ENCODE data around the gene OVOL2. TPM values are rescaled to one million over a fixed set of nuclear protein-coding genes. Genes with fewer than 3 reads are reported as not detected.

OVOL2 gene
- total and polyA plus RNA-seq, 4 experiments from 2014 or later, result not detected

- peaks cover 0 to 1% (median 0%) of the 10 kb centered on the region in 8 donors for H3K9me3 Mint-ChIP-seq
- Histone ChIP-seq H3K36me3 (ENCODE audit: insufficient read depth, low read length) (no peaks in the 10 kb centered on the region), H3K27me3 (ENCODE audit: insufficient read depth, low read length) (no peaks in the 10 kb centered on the region), H3K4me1 (ENCODE audit: insufficient read depth, low read length) (no peaks in the 10 kb centered on the region), H3K4me3 (ENCODE audit: low read length in 2 of 2) (no peak overlapping the region), H3K27ac (ENCODE audit: low read depth, low read length) (no peak overlapping the region), H3K9me3 (ENCODE audit: control insufficient read depth in 1 of 2, low read length in 2 of 2) (no peaks in the 10 kb centered on the region)
- H3K4me3 Mint-ChIP-seq, result peak overlapping the region in 1 of 8 donors; percentile 4
- intact Hi-C loops (cut with micrococcal nuclease), result no loop called here
- ChIA-PET CTCF (ENCODE audit: partially characterized antibody) (no interaction called here), POLR2A (ENCODE audit: partially characterized antibody) (no interaction called here)
- DNase-seq, result no peak
- no peaks in the 10 kb centered on the region for H3K36me3 Mint-ChIP-seq
- no peaks in the 10 kb centered on the region for H3K27me3 Mint-ChIP-seq
- H3K27ac Mint-ChIP-seq, result no peak overlapping the region
- H3K4me1 Mint-ChIP-seq, result no peaks in the 10 kb centered on the region
Observed at GRCh38 chr20:18011951-18012645, 45.6 kb downstream of the OVOL2 start.

DNA sequence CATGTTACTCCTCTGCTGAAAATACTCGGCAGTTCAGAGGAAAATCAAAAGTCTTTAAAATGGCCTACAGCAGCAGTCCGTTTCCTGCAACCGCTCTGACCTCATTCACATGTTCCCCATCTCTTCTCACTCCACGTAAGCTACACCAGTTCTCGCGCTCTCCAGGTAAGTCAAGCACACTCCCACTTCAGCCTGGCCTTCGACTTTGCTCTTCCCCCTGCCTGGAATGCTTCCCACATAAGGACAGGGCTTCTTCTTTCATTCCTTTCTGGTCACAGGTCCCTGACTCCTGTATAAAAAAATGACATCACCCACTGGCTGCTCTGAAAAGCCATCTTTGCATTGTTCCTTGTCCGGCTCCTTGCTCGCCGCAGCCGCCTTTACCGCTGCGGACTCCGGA, 46.2 kb downstream of the OVOL2 start:
- Histone ChIP-seq H3K4me3 (ENCODE audit: low read length in 2 of 2) (no peak overlapping the region), H3K27me3 (ENCODE audit: insufficient read depth, low read length) (no peaks in the 10 kb centered on the region), H3K36me3 (ENCODE audit: insufficient read depth, low read length) (no peaks in the 10 kb centered on the region), H3K9me3 (ENCODE audit: control insufficient read depth in 1 of 2, low read length in 2 of 2) (no peaks in the 10 kb centered on the region), H3K4me1 (ENCODE audit: insufficient read depth, low read length) (no peaks in the 10 kb centered on the region), H3K27ac (ENCODE audit: low read depth, low read length) (no peak overlapping the region)
- Mint-ChIP-seq H3K27me3 (no peaks in the 10 kb centered on the region), H3K27ac (no peak overlapping the region), H3K9me3 (peaks cover 0 to 1% (median 0%) of the 10 kb centered on the region in 8 donors), H3K36me3 (no peaks in the 10 kb centered on the region), H3K4me3 (no peak overlapping the region), H3K4me1 (no peaks in the 10 kb centered on the region)
- POLR2A ChIA-PET (ENCODE audit: partially characterized antibody), result no interaction called here
- intact Hi-C loops (cut with micrococcal nuclease), result no loop called here
- no peak for DNase-seq
- CTCF ChIA-PET (ENCODE audit: partially characterized antibody), result no interaction called here

DNA sequence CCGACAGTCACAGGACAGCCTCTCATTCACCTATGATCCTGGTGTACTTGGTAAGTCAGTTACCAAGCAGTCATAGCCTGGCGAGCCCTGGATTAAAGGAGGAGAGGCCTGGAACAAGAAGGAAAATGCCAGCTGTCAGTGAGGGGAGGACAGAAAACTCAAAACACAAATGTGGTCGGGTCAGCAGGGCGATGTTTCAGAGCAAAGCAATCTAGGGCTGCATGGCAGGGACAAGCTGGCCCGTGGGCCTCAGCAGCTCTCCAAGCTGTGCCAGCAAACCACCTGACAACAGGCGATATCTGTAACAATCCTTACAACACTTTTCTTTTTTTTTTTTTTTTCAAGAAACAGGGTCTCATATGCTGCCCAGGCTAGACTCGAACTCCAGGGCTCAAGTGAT, 48.6 kb downstream of the OVOL2 start:
- CTCF ChIA-PET (ENCODE audit: partially characterized antibody), result no interaction called here
- no peak for DNase-seq
- H3K4me1 ChIP-seq (ENCODE audit: insufficient read depth, low read length), result no peaks in the 10 kb centered on the region
- Mint-ChIP-seq H3K4me3 (no peak overlapping the region), H3K9me3 (peaks cover 0 to 1% (median 0%) of the 10 kb centered on the region in 8 donors), H3K4me1 (no peaks in the 10 kb centered on the region), H3K27me3 (no peaks in the 10 kb centered on the region), H3K36me3 (no peaks in the 10 kb centered on the region), H3K27ac (peak overlapping the region in 2 of 7 donors; percentile 19 to 48)
- no peaks in the 10 kb centered on the region for H3K36me3 ChIP-seq (ENCODE audit: insufficient read depth, low read length)
- no peak overlapping the region for H3K27ac ChIP-seq (ENCODE audit: low read depth, low read length)
- no peaks in the 10 kb centered on the region for H3K27me3 ChIP-seq (ENCODE audit: insufficient read depth, low read length)
- no peaks in the 10 kb centered on the region for H3K9me3 ChIP-seq (ENCODE audit: control insufficient read depth in 1 of 2, low read length in 2 of 2)
- POLR2A ChIA-PET (ENCODE audit: partially characterized antibody), result no interaction called here
- H3K4me3 ChIP-seq (ENCODE audit: low read length in 2 of 2), result no peak overlapping the region
- intact Hi-C loops (cut with micrococcal nuclease), result no loop called here

DNA sequence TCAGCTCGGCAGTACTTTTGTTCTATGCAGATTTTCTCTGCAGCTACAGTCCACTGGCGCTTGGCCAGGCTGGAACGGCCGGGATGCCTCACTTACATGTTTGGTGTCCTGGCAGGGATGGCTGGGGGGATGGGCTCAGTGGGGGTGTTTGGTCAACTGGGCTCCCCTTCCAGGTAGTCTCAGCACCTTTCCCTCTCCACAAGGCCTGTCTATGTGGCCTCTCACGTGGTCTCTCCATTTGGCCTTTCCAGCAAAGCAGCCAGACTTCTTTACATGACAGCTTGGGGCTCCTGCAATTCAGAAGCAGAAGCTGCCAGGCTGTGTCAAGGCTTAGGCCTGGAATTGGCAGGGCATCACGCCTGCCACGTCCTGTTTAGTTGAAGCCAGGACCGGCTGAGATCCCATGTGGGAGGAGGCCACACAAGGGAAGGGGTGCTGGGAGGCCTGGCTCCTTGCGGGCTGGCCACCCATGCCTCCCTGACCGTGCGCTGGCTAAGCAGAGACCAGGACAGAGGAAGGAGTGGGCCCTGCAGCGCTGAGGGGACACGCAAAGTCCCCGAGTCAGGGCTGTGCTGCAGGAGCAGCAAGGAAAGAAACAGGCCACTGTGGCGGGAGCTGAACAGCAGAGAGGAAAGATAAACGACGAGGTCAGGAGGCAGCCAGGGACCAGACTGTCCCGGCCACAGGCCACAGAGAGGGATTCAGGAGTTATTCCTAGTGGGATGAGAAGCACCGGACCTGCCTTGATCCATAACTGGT, 50.0 kb downstream of the OVOL2 start:
- Mint-ChIP-seq H3K36me3 (no peaks in the 10 kb centered on the region), H3K27ac (peak overlapping the region in 1 of 7 donors; percentile 65), H3K4me1 (no peaks in the 10 kb centered on the region), H3K27me3 (no peaks in the 10 kb centered on the region), H3K9me3 (peaks cover 0 to 1% (median 0%) of the 10 kb centered on the region in 8 donors), H3K4me3 (no peak overlapping the region)
- intact Hi-C loops (cut with micrococcal nuclease), result no loop called here
- Histone ChIP-seq H3K9me3 (ENCODE audit: control insufficient read depth in 1 of 2, low read length in 2 of 2) (no peaks in the 10 kb centered on the region), H3K36me3 (ENCODE audit: insufficient read depth, low read length) (no peaks in the 10 kb centered on the region), H3K4me3 (ENCODE audit: low read length in 2 of 2) (no peak overlapping the region), H3K27me3 (ENCODE audit: insufficient read depth, low read length) (no peaks in the 10 kb centered on the region), H3K4me1 (ENCODE audit: insufficient read depth, low read length) (no peaks in the 10 kb centered on the region), H3K27ac (ENCODE audit: low read depth, low read length) (no peak overlapping the region)
- no peak for DNase-seq
- ChIA-PET CTCF (ENCODE audit: partially characterized antibody) (no interaction called here), POLR2A (ENCODE audit: partially characterized antibody) (no interaction called here)

GRCh38 chr20:18006684-18007083, 51.0 kb downstream of the OVOL2 start:
- POLR2A ChIA-PET (ENCODE audit: partially characterized antibody), result no interaction called here
- H3K36me3 Mint-ChIP-seq, result no peaks in the 10 kb centered on the region
- CTCF ChIA-PET (ENCODE audit: partially characterized antibody), result interaction anchor here (0.7 kb wide), 1 partner anchor 7 kb away, joined by 4 read pairs; no protein-coding TSS in a partner anchor
- no peaks in the 10 kb centered on the region for H3K9me3 ChIP-seq (ENCODE audit: control insufficient read depth in 1 of 2, low read length in 2 of 2)
- H3K9me3 Mint-ChIP-seq, result peaks cover 0 to 1% (median 0%) of the 10 kb centered on the region in 8 donors
- intact Hi-C loops (cut with micrococcal nuclease), result no loop called here
- H3K4me1 ChIP-seq (ENCODE audit: insufficient read depth, low read length), result no peaks in the 10 kb centered on the region
- no peak overlapping the region for H3K27ac Mint-ChIP-seq
- H3K4me3 Mint-ChIP-seq, result no peak overlapping the region
- H3K36me3 ChIP-seq (ENCODE audit: insufficient read depth, low read length), result no peaks in the 10 kb centered on the region
- H3K27ac ChIP-seq (ENCODE audit: low read depth, low read length), result no peak overlapping the region
- DNase-seq, result no peak
- H3K4me3 ChIP-seq (ENCODE audit: low read length in 2 of 2), result no peak overlapping the region
- H3K27me3 ChIP-seq (ENCODE audit: insufficient read depth, low read length), result no peaks in the 10 kb centered on the region
- H3K4me1 Mint-ChIP-seq, result no peaks in the 10 kb centered on the region
- no peaks in the 10 kb centered on the region for H3K27me3 Mint-ChIP-seq

GRCh38 chr20:18005990-18006364, 51.7 kb downstream of the OVOL2 start:
- CTCF ChIA-PET (ENCODE audit: partially characterized antibody), result no interaction called here
- Histone ChIP-seq H3K27me3 (ENCODE audit: insufficient read depth, low read length) (no peaks in the 10 kb centered on the region), H3K9me3 (ENCODE audit: control insufficient read depth in 1 of 2, low read length in 2 of 2) (no peaks in the 10 kb centered on the region), H3K27ac (ENCODE audit: low read depth, low read length) (no peak overlapping the region), H3K4me1 (ENCODE audit: insufficient read depth, low read length) (no peaks in the 10 kb centered on the region), H3K4me3 (ENCODE audit: low read length in 2 of 2) (no peak overlapping the region), H3K36me3 (ENCODE audit: insufficient read depth, low read length) (no peaks in the 10 kb centered on the region)
- H3K4me1 Mint-ChIP-seq, result no peaks in the 10 kb centered on the region
- no peaks in the 10 kb centered on the region for H3K27me3 Mint-ChIP-seq
- intact Hi-C loops (cut with micrococcal nuclease), result no loop called here
- no peak overlapping the region for H3K4me3 Mint-ChIP-seq
- H3K36me3 Mint-ChIP-seq, result no peaks in the 10 kb centered on the region
- POLR2A ChIA-PET (ENCODE audit: partially characterized antibody), result no interaction called here
- no peak overlapping the region for H3K27ac Mint-ChIP-seq
- DNase-seq, result no peak
- peaks cover 0 to 1% (median 0%) of the 10 kb centered on the region in 8 donors for H3K9me3 Mint-ChIP-seq

GRCh38 chr20:18005170-18005989, 52.3 kb downstream of the OVOL2 start:
- no peaks in the 10 kb centered on the region for H3K36me3 Mint-ChIP-seq
- intact Hi-C loops (cut with micrococcal nuclease), result no loop called here
- no peaks in the 10 kb centered on the region for H3K9me3 Mint-ChIP-seq
- CTCF ChIA-PET (ENCODE audit: partially characterized antibody), result no interaction called here
- no peaks in the 10 kb centered on the region for H3K27me3 Mint-ChIP-seq
- H3K9me3 ChIP-seq (ENCODE audit: control insufficient read depth in 1 of 2, low read length in 2 of 2), result no peaks in the 10 kb centered on the region
- H3K27me3 ChIP-seq (ENCODE audit: insufficient read depth, low read length), result no peaks in the 10 kb centered on the region
- DNase-seq, result no peak
- no peaks in the 10 kb centered on the region for H3K36me3 ChIP-seq (ENCODE audit: insufficient read depth, low read length)
- H3K27ac ChIP-seq (ENCODE audit: low read depth, low read length), result no peak overlapping the region
- POLR2A ChIA-PET (ENCODE audit: partially characterized antibody), result no interaction called here
- no peaks in the 10 kb centered on the region for H3K4me1 Mint-ChIP-seq
- H3K4me3 Mint-ChIP-seq, result no peak overlapping the region
- no peak overlapping the region for H3K4me3 ChIP-seq (ENCODE audit: low read length in 2 of 2)
- H3K27ac Mint-ChIP-seq, result no peak overlapping the region
- no peaks in the 10 kb centered on the region for H3K4me1 ChIP-seq (ENCODE audit: insufficient read depth, low read length)

Measured in CD4-positive, alpha-beta memory T cell (primary cell).